MM.1S (cell line): ENCODE measurements around the gene SCG3.

ENCODE experiments used
- DNase-seq: peaks from one replicate; pipeline ENCODE4 v3.0.0-alpha.2; 2015
- H2AFZ ChIP-seq: fragments of 300-600 bp; sonication (generic); 2 replicates; pipeline ENCODE4 v1.6.0; 2016; ENCODE audit warnings: antibody characterized with exemption, low read length
- H3F3A ChIP-seq: fragments of 300-600 bp; sonication (generic); 2 replicates; pipeline ENCODE4 v1.6.1; 2016; ENCODE audit warnings: mild to moderate bottlenecking, antibody characterized with exemption, low read length, moderate library complexity, mixed read lengths; ENCODE audit not compliant: insufficient read depth
- H3K27ac ChIP-seq: fragments of 300-600 bp; sonication (generic); 2 replicates; pipeline ENCODE4 v1.5.1; 2016; ENCODE audit warnings: mild to moderate bottlenecking, low read length
- H3K27me3 ChIP-seq: fragments of 300-600 bp; sonication (generic); replicated peaks from 2 replicates; pipeline ENCODE4 v1.6.0; 2016; ENCODE audit warnings: low read length; ENCODE audit not compliant: insufficient read depth
- H3K36me3 ChIP-seq: fragments of 300-600 bp; sonication (generic); replicated peaks from 2 replicates; pipeline ENCODE4 v1.6.1; 2016; ENCODE audit warnings: mild to moderate bottlenecking, low read length, mixed read lengths; ENCODE audit not compliant: insufficient read depth
- H3K4me1 ChIP-seq: fragments of 300-600 bp; sonication (generic); 2 replicates; pipeline ENCODE4 v1.6.1; 2016; ENCODE audit warnings: low read length, mixed read lengths
- H3K4me2 ChIP-seq: fragments of 300-600 bp; sonication (generic); 2 replicates; pipeline ENCODE4 v1.6.0; 2016; ENCODE audit warnings: low read depth, low read length
- H3K4me3 ChIP-seq: fragments of 300-600 bp; sonication (generic); 2 replicates; pipeline ENCODE4 v1.5.1; 2016; ENCODE audit warnings: low read length, mixed read lengths
- H3K79me2 ChIP-seq: fragments of 300-600 bp; sonication (generic); 2 replicates; pipeline ENCODE4 v1.6.1; 2016; ENCODE audit warnings: mixed run types, low read length, mixed read lengths
- H3K9ac ChIP-seq: fragments of 300-600 bp; sonication (generic); 2 replicates; pipeline ENCODE4 v1.6.1; 2016; ENCODE audit warnings: low read length, mixed read lengths
- H3K9me2 ChIP-seq: fragments of 300-600 bp; sonication (generic); replicated peaks from 2 replicates; pipeline ENCODE4 v1.6.1; 2016; ENCODE audit warnings: mild to moderate bottlenecking, low read length, mixed read lengths; ENCODE audit not compliant: insufficient read depth
- H3K9me3 ChIP-seq: fragments of 300-600 bp; sonication (generic); replicated peaks from 2 replicates; pipeline ENCODE4 v1.6.1; 2016; ENCODE audit warnings: mild to moderate bottlenecking, low read length, mixed read lengths; ENCODE audit not compliant: insufficient read depth
- H4K20me1 ChIP-seq: fragments of 300-600 bp; sonication (generic); 2 replicates; pipeline ENCODE4 v1.6.1; 2016; ENCODE audit warnings: mild to moderate bottlenecking, low read length, moderate library complexity, mixed read lengths; ENCODE audit not compliant: insufficient read depth
- CTCF ChIP-seq: fragments of 300-600 bp; sonication (generic); IDR thresholded peaks from 2 replicates; pipeline ENCODE4 v1.5.1; 2016; ENCODE audit warnings: antibody characterized with exemption, low read length, mixed read lengths
- EZH2 ChIP-seq: fragments of 300-600 bp; sonication (generic); optimal IDR thresholded peaks from 2 replicates; pipeline ENCODE3; 2017; ENCODE audit warnings: low read depth, mild to moderate bottlenecking, antibody characterized with exemption, low read length, mixed read lengths
- EZH2phosphoT487 ChIP-seq: fragments of 300-600 bp; sonication (generic); IDR thresholded peaks from 2 replicates; pipeline ENCODE4 v1.6.1; 2018; ENCODE audit warnings: antibody characterized with exemption, low read length

SCG3 gene

DNA sequence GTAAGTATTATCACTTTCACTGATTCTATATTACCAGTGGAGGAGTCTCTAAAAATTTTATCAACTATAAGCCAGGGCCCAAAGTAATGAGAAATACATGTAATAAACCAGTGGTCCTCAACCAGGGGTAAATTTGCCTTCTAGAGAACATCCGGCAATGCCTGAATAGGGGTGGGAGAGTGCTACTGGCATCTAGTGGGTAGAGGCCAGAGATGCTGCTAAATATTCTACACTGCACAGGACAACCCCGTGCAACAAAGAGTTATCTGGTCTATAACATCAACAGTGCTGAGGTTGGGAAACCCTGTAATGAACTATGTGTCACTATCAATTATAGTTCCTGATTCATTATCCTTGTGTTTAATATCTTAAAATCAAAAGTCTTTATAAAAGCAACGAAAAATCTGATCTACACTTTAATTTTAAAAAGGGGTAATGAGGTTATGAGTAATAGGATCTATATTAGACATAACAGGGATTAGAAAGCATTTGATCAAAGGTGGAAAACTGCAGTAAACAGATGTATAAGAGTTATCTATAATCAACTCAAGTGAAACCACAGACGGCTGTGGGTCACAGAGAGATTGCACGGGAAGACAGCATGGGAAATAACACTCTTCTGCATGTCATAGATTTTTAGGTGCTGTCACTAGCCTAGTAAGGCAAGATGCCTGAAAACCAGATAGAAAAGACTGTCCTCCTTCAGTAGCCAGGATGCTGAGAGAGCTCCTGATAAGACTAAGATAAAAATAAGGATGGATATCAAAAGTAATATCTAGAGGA, 54.1 kb downstream of the SCG3 start:
- peak; percentile 5; the same call in 1 of the 2 replicates for TF ChIP-seq CTCF
- TF ChIP-seq EZH2phosphoT487, result no peak
- no peak overlapping the region for H2AFZ ChIP-seq

DNA sequence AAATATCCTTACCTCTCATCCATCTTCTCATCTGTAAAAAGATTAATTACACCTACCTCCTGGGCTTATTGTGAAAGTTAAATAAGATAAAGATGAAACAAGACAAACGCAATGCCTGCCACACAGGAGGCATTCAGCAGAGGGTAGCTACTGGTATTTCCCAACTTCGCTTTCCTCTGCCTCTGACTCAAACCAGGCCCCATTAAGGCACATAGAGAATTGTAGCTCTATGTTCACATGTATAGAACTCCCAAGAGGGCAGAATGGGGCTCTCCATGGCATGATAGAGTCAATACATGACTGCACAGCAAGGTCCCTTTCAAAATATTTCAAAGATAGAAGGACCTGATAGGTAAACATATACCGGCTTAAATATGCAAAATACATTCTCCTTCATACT, 54.8 kb downstream of the SCG3 start:
- Histone ChIP-seq H3F3A (no peaks in the 10 kb centered on the region), H3K9me2 (no peaks in the 10 kb centered on the region), H3K79me2 (no peaks in the 10 kb centered on the region), H3K4me1 (peaks cover 21% of the 10 kb centered on the region), H3K4me3 (no peak overlapping the region), H4K20me1 (no peaks in the 10 kb centered on the region), H3K9me3 (no peaks in the 10 kb centered on the region), H3K9ac (no peak overlapping the region), H3K27me3 (peaks cover 58% of the 10 kb centered on the region), H2AFZ (no peak overlapping the region), H3K4me2 (no peak overlapping the region), H3K36me3 (no peaks in the 10 kb centered on the region), H3K27ac (no peak overlapping the region)
- DNase-seq, result no peak
- TF ChIP-seq EZH2, result no peak
- no peak for TF ChIP-seq EZH2phosphoT487
- no peak for TF ChIP-seq CTCF

More for the DNA sequence above, 54.1 kb downstream of the SCG3 start:
- H4K20me1 ChIP-seq, result no peaks in the 10 kb centered on the region
- no peak for DNase-seq
- H3K27ac ChIP-seq, result no peak overlapping the region
- H3K9ac ChIP-seq, result no peak overlapping the region
- H3K4me1 ChIP-seq, result peaks cover 26% of the 10 kb centered on the region
- H3K79me2 ChIP-seq, result no peaks in the 10 kb centered on the region
- H3K36me3 ChIP-seq, result no peaks in the 10 kb centered on the region
- H3K4me2 ChIP-seq, result no peak overlapping the region
- no peaks in the 10 kb centered on the region for H3K9me2 ChIP-seq
- H3F3A ChIP-seq, result no peaks in the 10 kb centered on the region
- H3K27me3 ChIP-seq, result peaks cover 65% of the 10 kb centered on the region
- H3K4me3 ChIP-seq, result no peak overlapping the region
- H3K9me3 ChIP-seq, result no peaks in the 10 kb centered on the region

- TF ChIP-seq CTCF (no peak), EZH2 (no peak), EZH2phosphoT487 (no peak)
- no peaks in the 10 kb centered on the region for H4K20me1 ChIP-seq
- no peaks in the 10 kb centered on the region for H3K9me3 ChIP-seq
- DNase-seq, result no peak
- no peak overlapping the region for H3K27ac ChIP-seq
- H3K4me1 ChIP-seq, result peaks cover 16% of the 10 kb centered on the region
- H2AFZ ChIP-seq, result no peak overlapping the region
- no peak overlapping the region for H3K9ac ChIP-seq
- H3F3A ChIP-seq, result no peaks in the 10 kb centered on the region
- H3K36me3 ChIP-seq, result no peaks in the 10 kb centered on the region
- peak overlapping the region; percentile 36 for H3K4me2 ChIP-seq
- no peaks in the 10 kb centered on the region for H3K79me2 ChIP-seq
- H3K27me3 ChIP-seq, result peaks cover 58% of the 10 kb centered on the region
- no peaks in the 10 kb centered on the region for H3K9me2 ChIP-seq
- H3K4me3 ChIP-seq, result peak overlapping the region; percentile 49; the same call in 1 of the 2 replicates
Measured at GRCh38 chr15:51736751-51737521, 55.6 kb downstream of the SCG3 start.
